ENCODE data around the gene SOX6.

SOX6 gene

DNA sequence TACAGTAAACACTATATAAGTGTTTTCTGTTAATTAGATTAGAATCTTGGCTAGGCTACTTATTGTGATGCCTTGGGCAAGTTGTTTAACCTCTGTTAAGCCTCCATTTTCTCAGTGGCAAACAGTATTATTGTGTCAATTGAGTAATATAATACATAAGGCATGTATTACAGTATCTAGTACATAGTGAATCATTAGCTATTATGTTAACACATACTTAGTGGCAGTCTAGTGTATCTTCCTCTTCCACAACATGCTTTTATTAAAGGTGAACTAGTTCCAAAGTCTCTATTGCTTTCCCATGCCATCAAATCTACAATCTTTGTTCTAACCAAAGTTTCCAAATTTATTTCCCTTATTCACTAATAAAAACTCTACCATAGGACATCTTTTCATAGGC, 200.9 kb downstream of the SOX6 start:
- TF ChIP-seq, protein P1, sequence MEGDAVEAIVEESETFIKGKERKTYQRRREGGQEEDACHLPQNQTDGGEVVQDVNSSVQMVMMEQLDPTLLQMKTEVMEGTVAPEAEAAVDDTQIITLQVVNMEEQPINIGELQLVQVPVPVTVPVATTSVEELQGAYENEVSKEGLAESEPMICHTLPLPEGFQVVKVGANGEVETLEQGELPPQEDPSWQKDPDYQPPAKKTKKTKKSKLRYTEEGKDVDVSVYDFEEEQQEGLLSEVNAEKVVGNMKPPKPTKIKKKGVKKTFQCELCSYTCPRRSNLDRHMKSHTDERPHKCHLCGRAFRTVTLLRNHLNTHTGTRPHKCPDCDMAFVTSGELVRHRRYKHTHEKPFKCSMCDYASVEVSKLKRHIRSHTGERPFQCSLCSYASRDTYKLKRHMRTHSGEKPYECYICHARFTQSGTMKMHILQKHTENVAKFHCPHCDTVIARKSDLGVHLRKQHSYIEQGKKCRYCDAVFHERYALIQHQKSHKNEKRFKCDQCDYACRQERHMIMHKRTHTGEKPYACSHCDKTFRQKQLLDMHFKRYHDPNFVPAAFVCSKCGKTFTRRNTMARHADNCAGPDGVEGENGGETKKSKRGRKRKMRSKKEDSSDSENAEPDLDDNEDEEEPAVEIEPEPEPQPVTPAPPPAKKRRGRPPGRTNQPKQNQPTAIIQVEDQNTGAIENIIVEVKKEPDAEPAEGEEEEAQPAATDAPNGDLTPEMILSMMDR (IDR thresholded peaks at IDR 0.05): no peak
- no peak overlapping the region for H3K27ac ChIP-seq
- H3K4me1 ChIP-seq: no peaks in the 10 kb centered on the region
- H3K4me3 ChIP-seq: no peak overlapping the region
- intact Hi-C loops (cut with DNase I; ENCODE audit: low total_unique reads): no loop called here
- no peaks in the 10 kb centered on the region for H3K27me3 ChIP-seq
- H3K9me3 ChIP-seq: no peaks in the 10 kb centered on the region
- DNase-seq: no peak
- no peaks in the 10 kb centered on the region for H3K36me3 ChIP-seq

GRCh38 chr11:16154715-16155396, 201.5 kb downstream of the SOX6 start:
- no peak overlapping the region for H3K4me3 ChIP-seq
- intact Hi-C loops (cut with DNase I; ENCODE audit: low total_unique reads): no loop called here
- no peaks in the 10 kb centered on the region for H3K27me3 ChIP-seq
- H3K36me3 ChIP-seq: no peaks in the 10 kb centered on the region
- H3K4me1 ChIP-seq: peaks cover 0 to 4% (median 0%) of the 10 kb centered on the region in 4 donors
- no peaks in the 10 kb centered on the region for H3K9me3 ChIP-seq
- TF ChIP-seq, protein P1 (IDR thresholded peaks at IDR 0.05): no peak
- no peak for DNase-seq
- no peak overlapping the region for H3K27ac ChIP-seq

- no peak overlapping the region for H3K27ac ChIP-seq
- intact Hi-C loops (cut with DNase I; ENCODE audit: low total_unique reads): no loop called here
- H3K27me3 ChIP-seq: no peaks in the 10 kb centered on the region
- H3K4me1 ChIP-seq: peaks cover 0 to 13% (median 6%) of the 10 kb centered on the region in 4 donors
- no peak for DNase-seq
- no peaks in the 10 kb centered on the region for H3K36me3 ChIP-seq
- no peaks in the 10 kb centered on the region for H3K9me3 ChIP-seq
- H3K4me3 ChIP-seq: no peak overlapping the region
- TF ChIP-seq, protein P1 (IDR thresholded peaks at IDR 0.05): no peak
Measured at GRCh38 chr11:16153951-16154350, 202.4 kb downstream of the SOX6 start.

DNA sequence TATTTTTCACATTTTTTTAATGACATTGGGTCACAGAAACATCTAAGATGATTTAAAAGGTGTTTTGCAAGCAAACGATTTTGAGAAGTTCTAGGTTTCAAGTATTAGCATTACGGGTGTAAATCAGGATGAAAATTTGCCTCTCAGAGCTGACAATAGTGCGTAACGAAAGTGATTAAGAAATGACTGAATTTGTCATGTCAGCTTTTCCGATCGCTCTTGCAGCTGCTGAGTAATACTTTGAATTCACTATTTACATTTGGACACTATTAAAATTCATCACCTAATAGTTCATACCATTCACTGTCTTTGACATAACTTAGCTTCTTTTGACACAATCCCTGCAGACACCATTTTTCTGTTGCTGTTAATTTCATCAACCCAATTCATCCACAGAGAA, 205.2 kb downstream of the SOX6 start:
- TF ChIP-seq, protein P1 (IDR thresholded peaks at IDR 0.05): no peak
- no peaks in the 10 kb centered on the region for H3K27me3 ChIP-seq
- H3K4me3 ChIP-seq: no peak overlapping the region

DNA sequence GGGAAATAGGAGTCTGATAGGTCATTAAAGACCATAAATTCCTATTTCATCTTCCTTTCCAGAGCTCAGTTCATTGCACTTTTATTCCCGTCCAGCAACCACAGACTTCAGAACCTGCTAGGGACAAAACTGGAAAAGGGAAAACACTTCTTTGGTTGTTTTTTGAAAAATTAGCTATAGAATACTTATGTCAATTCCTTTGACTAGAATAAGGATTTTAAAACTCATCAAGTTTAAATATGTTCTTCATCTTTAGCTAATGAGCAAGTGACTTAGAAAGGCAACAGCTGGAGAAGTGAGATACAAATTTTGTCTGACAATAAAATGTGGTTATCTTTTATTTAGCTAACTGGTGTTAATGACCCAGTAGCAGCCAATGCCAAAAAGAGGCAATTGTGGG, 206.9 kb downstream of the SOX6 start:
- DNase-seq: no peak
- intact Hi-C loops (cut with DNase I; ENCODE audit: low total_unique reads): no loop called here
- Histone ChIP-seq H3K27me3 (no peaks in the 10 kb centered on the region), H3K9me3 (no peaks in the 10 kb centered on the region), H3K4me1 (peaks cover 0 to 27% (median 13%) of the 10 kb centered on the region in 4 donors), H3K4me3 (no peak overlapping the region), H3K27ac (peak overlapping the region in 1 of 2 donors; percentile 3), H3K36me3 (no peaks in the 10 kb centered on the region)
- TF ChIP-seq, protein P1 (IDR thresholded peaks at IDR 0.05): no peak

More for the DNA sequence above, 205.2 kb downstream of the SOX6 start:
- no peaks in the 10 kb centered on the region for H3K36me3 ChIP-seq
- intact Hi-C loops (cut with DNase I; ENCODE audit: low total_unique reads): no loop called here
- H3K4me1 ChIP-seq: peaks cover 0 to 27% (median 13%) of the 10 kb centered on the region in 4 donors
- H3K9me3 ChIP-seq: no peaks in the 10 kb centered on the region
- H3K27ac ChIP-seq: no peak overlapping the region
- no peak for DNase-seq

All from tibial artery (tissue), 4 donors.